ENCODE data around the gene C10orf67.
"Not testable (repeated sequence)": the region's sequence is repeated elsewhere in the genome, so short reads cannot be mapped to it uniquely, and the experiment has no call there.

The C10orf67 gene

GRCh38 chr10:23344241-23344841 is at the start of gene C10orf67:
Gene C10orf67 (minus strand): TSS chr10:23344797. CDS start chr10:23344774, 23 bp downstream.
- DNase-seq: no peak

- DNase-seq: no peak
These were observed 47.2 kb upstream of the C10orf67 start for GRCh38 chr10:23391821-23392220.

- DNase-seq: no peak
These were observed 46.2 kb upstream of the C10orf67 start for GRCh38 chr10:23390809-23391208.

GRCh38 chr10:23390408-23390807 is 45.8 kb upstream of the C10orf67 start:
- DNase-seq: not testable (repeated sequence)

GRCh38 chr10:23387516-23387915 is 42.9 kb upstream of the C10orf67 start:
- DNase-seq: not testable (repeated sequence)

GRCh38 chr10:23386052-23386451 is 41.5 kb upstream of the C10orf67 start:
- DNase-seq: no peak

GRCh38 chr10:23384364-23384763 is 39.8 kb upstream of the C10orf67 start:
- DNase-seq: no peak

GRCh38 chr10:23383637-23384036 is 39.0 kb upstream of the C10orf67 start:
- no peak for DNase-seq

- DNase-seq: no peak
These were observed 36.9 kb upstream of the C10orf67 start for GRCh38 chr10:23381298-23382040.

- DNase-seq: no peak
These were observed 35.1 kb upstream of the C10orf67 start for GRCh38 chr10:23379686-23380085.

GRCh38 chr10:23376229-23376655 is 31.6 kb upstream of the C10orf67 start:
- DNase-seq: no peak

GRCh38 chr10:23375366-23375765 is 30.8 kb upstream of the C10orf67 start:
- DNase-seq: no peak

- no peak for DNase-seq
These were observed 28.6 kb upstream of the C10orf67 start for GRCh38 chr10:23373156-23373555.

GRCh38 chr10:23371073-23371472 is 26.5 kb upstream of the C10orf67 start:
- no peak for DNase-seq

- DNase-seq: no peak
These were observed 25.5 kb upstream of the C10orf67 start for GRCh38 chr10:23370106-23370505.

GRCh38 chr10:23368816-23369640 is 24.4 kb upstream of the C10orf67 start:
- no peak for DNase-seq

GRCh38 chr10:23367896-23368595 is 23.4 kb upstream of the C10orf67 start:
- DNase-seq: no peak

GRCh38 chr10:23365417-23366030 is 20.9 kb upstream of the C10orf67 start:
- DNase-seq: not testable (repeated sequence)

- no peak for DNase-seq
These were observed 19.8 kb upstream of the C10orf67 start for GRCh38 chr10:23364378-23364777.

GRCh38 chr10:23363793-23364135 is 19.2 kb upstream of the C10orf67 start:
- no peak for DNase-seq

- DNase-seq: no peak
These were observed 18.5 kb upstream of the C10orf67 start for GRCh38 chr10:23362879-23363792.
